Fibroblast of lung (primary cell): Measurements from ENCODE around the gene GPR15LG. TPM values are rescaled to one million over a fixed set of nuclear protein-coding genes. Genes with fewer than 3 reads are reported as not detected.

Experiments
- DNase-seq, 2 donors: peaks; one replicate each; pipeline versions ENCODE4 v3.0.0 to v3.0.0-alpha.2; 2010; ENCODE audit warnings: low read depth in 2 of 2
- H2AFZ ChIP-seq: 2 replicates; pipeline ENCODE4 v1.5.1; 2012; ENCODE audit warnings: low read length, control low read depth, inconsistent platforms
- H3K27ac ChIP-seq: 2 replicates; pipeline ENCODE4 v1.5.1; 2011; ENCODE audit warnings: low read length, control low read depth; ENCODE audit not compliant: insufficient read depth
- H3K27me3 ChIP-seq: 2 replicates; pipeline ENCODE4 v1.5.1; 2011; ENCODE audit warnings: mild to moderate bottlenecking, low read length; ENCODE audit not compliant: control insufficient read depth, insufficient read depth
- H3K36me3 ChIP-seq: 2 replicates; pipeline ENCODE4 v1.5.1; 2011; ENCODE audit warnings: low read length; ENCODE audit not compliant: control insufficient read depth, insufficient read depth
- H3K4me1 ChIP-seq: 2 replicates; pipeline ENCODE4 v1.5.1; 2011; ENCODE audit warnings: low read length; ENCODE audit not compliant: control insufficient read depth, insufficient read depth; ENCODE audit errors: extremely low read depth
- H3K4me2 ChIP-seq: 2 replicates; pipeline ENCODE4 v1.5.1; 2011; ENCODE audit warnings: low read length, control low read depth; ENCODE audit not compliant: insufficient read depth; ENCODE audit errors: extremely low read depth
- H3K4me3 ChIP-seq, 4 experiments: fragments of 200-600 bp in 1 of 4; sonication (generic) in 1 of 4; replicated peaks in 1 of 4; 2 replicates each; pipeline ENCODE4 v1.5.1; 2011 to 2016; ENCODE audit warnings: low read length in 4 of 4, low read depth in 3 of 4, mild to moderate bottlenecking in 3 of 4, control low read depth in 2 of 4, inconsistent platforms in 1 of 4, mixed read lengths in 1 of 4; ENCODE audit not compliant: insufficient read depth in 1 of 4; ENCODE audit errors: control extremely low read depth in 1 of 4
- H3K79me2 ChIP-seq: 2 replicates; pipeline ENCODE4 v1.5.1; 2012; ENCODE audit warnings: mild to moderate bottlenecking, low read length, inconsistent platforms; ENCODE audit not compliant: control insufficient read depth, insufficient read depth
- H3K9ac ChIP-seq: 2 replicates; pipeline ENCODE4 v1.5.1; 2011; ENCODE audit warnings: mild to moderate bottlenecking, low read length, control low read depth; ENCODE audit not compliant: insufficient read depth
- H3K9me3 ChIP-seq: 2 replicates; pipeline ENCODE4 v1.5.1; 2012; ENCODE audit warnings: low read depth, low read length; ENCODE audit not compliant: control insufficient read depth, insufficient read depth
- H4K20me1 ChIP-seq: 2 replicates; pipeline ENCODE4 v1.5.1; 2011; ENCODE audit warnings: low read length; ENCODE audit not compliant: control insufficient read depth, insufficient read depth; ENCODE audit errors: extremely low read depth
- CTCF ChIP-seq, 2 donors: IDR thresholded peaks in 1 of 2; conservative IDR thresholded peaks in 1 of 2; 1 replicate in 1 of 2; 2 replicates in 1 of 2; pipeline ENCODE4 v1.5.1; 2011 to 2012; ENCODE audit warnings: low read length in 2 of 2, control low read depth in 1 of 2, inconsistent platforms in 1 of 2, low read depth in 1 of 2, mild to moderate bottlenecking in 1 of 2
- EZH2 ChIP-seq: IDR thresholded peaks from 2 replicates; pipeline ENCODE4 v1.5.1; 2012; ENCODE audit warnings: low read length, control low read depth, mild to moderate bottlenecking; ENCODE audit errors: missing control alignments
- polyA plus RNA-seq, 2 donors: library from polyadenylated mRNA; depleted of rRNA in 1 of 2; stranded (reverse) in 1 of 2; unstranded in 1 of 2; fragments of >200 nt; gene quantifications; 2 replicates each; pipeline ENCODE4 v1.2.1, GENCODE V29; 2011 to 2012; ENCODE audit warnings: missing spikeins in 1 of 2
- total RNA-seq: library from RNA; depleted of rRNA; stranded (reverse); fragments of >200 nt; gene quantifications from 2 replicates; pipeline ENCODE4 v1.2.1, GENCODE V29; 2014

Gene GPR15LG
- total and polyA plus RNA-seq, 2 donors (not counting 1 experiment from before 2014, with no cell fraction given), result not detected

- Histone ChIP-seq H3K9me3 (no peaks in the 10 kb centered on the region), H3K27ac (no peak overlapping the region), H2AFZ (no peak overlapping the region), H4K20me1 (no peaks in the 10 kb centered on the region), H3K79me2 (no peaks in the 10 kb centered on the region), H3K4me3 (no peak overlapping the region), H3K27me3 (no peaks in the 10 kb centered on the region), H3K9ac (no peak overlapping the region), H3K36me3 (no peaks in the 10 kb centered on the region), H3K4me2 (no peak overlapping the region), H3K4me1 (no peaks in the 10 kb centered on the region)
- no peak for TF ChIP-seq EZH2
- TF ChIP-seq CTCF (conservative IDR thresholded peaks at IDR 0.05 in 1 of 2, IDR thresholded peaks at IDR 0.05 in 1 of 2; ENCODE audit: low read depth in 1 of 2, low read length in 2 of 2), result no peak
- no peak for DNase-seq
Observed at GRCh38 chr10:84184517-84184916, 10.9 kb downstream of the GPR15LG start.

- no peak overlapping the region for H2AFZ ChIP-seq
- no peaks in the 10 kb centered on the region for H3K4me1 ChIP-seq
- H3K9me3 ChIP-seq, result no peaks in the 10 kb centered on the region
- no peaks in the 10 kb centered on the region for H3K36me3 ChIP-seq
- no peak overlapping the region for H3K9ac ChIP-seq
- no peak overlapping the region for H3K27ac ChIP-seq
- no peaks in the 10 kb centered on the region for H4K20me1 ChIP-seq
- H3K4me2 ChIP-seq, result no peak overlapping the region
- no peak for DNase-seq
- no peak overlapping the region for H3K4me3 ChIP-seq
- no peaks in the 10 kb centered on the region for H3K79me2 ChIP-seq
- TF ChIP-seq EZH2 (no peak), CTCF (conservative IDR thresholded peaks at IDR 0.05 in 1 of 2, IDR thresholded peaks at IDR 0.05 in 1 of 2; ENCODE audit: low read depth in 1 of 2, low read length in 2 of 2) (no peak)
- H3K27me3 ChIP-seq, result no peaks in the 10 kb centered on the region
Observed at GRCh38 chr10:84185526-84186175, 12.1 kb downstream of the GPR15LG start.

- Histone ChIP-seq H3K79me2 (no peaks in the 10 kb centered on the region), H3K4me2 (no peak overlapping the region), H3K4me3 (no peak overlapping the region), H3K27me3 (peaks cover 12% of the 10 kb centered on the region), H3K36me3 (no peaks in the 10 kb centered on the region), H3K4me1 (no peaks in the 10 kb centered on the region), H2AFZ (no peak overlapping the region), H4K20me1 (no peaks in the 10 kb centered on the region), H3K27ac (no peak overlapping the region), H3K9me3 (no peaks in the 10 kb centered on the region), H3K9ac (no peak overlapping the region)
- DNase-seq, result no peak
- TF ChIP-seq EZH2 (no peak), CTCF (conservative IDR thresholded peaks at IDR 0.05 in 1 of 2, IDR thresholded peaks at IDR 0.05 in 1 of 2; ENCODE audit: low read depth in 1 of 2, low read length in 2 of 2) (no peak)
Observed at GRCh38 chr10:84188815-84189214, 15.2 kb downstream of the GPR15LG start.
